K562 (cell line): Measurements from ENCODE around the gene PGBD1. TPM values are rescaled to one million over a fixed set of nuclear protein-coding genes. Genes with fewer than 3 reads are reported as not detected.

Experiments used
- ELF2 ChIP-seq: fragments of 250-450 bp; sonication (Bioruptor Pico); IDR thresholded peaks from 2 replicates; pipeline ENCODE4 v1.5.0; 2021; ENCODE audit warnings: mild to moderate bottlenecking
- HDAC6 ChIP-seq: IDR thresholded peaks from 2 replicates; pipeline ENCODE4 v1.6.1; 2012; ENCODE audit warnings: low read depth, mild to moderate bottlenecking, control low read depth, inconsistent platforms, low read length, moderate library complexity
- HMGN3 ChIP-seq: IDR thresholded peaks from 2 replicates; pipeline ENCODE4 v1.6.1; 2011; ENCODE audit warnings: borderline replicate concordance, low read depth, mild to moderate bottlenecking, mixed read lengths, low read length; ENCODE audit not compliant: insufficient read length; ENCODE audit errors: extremely low read depth
- KAT8 ChIP-seq: fragments of 450-650 bp; IDR thresholded peaks from 2 replicates; pipeline ENCODE4 v1.6.1; 2016; ENCODE audit warnings: low read depth, mild to moderate bottlenecking
- NRF1 ChIP-seq, 2 experiments: fragments of 450-650 bp; IDR thresholded peaks in 1 of 2; conservative IDR thresholded peaks in 1 of 2; 2 replicates each; pipeline ENCODE4 v1.6.1; 2014; ENCODE audit warnings: mild to moderate bottlenecking in 2 of 2
- POLR2G ChIP-seq: fragments of 200-400 bp; formaldehyde crosslinking; IDR thresholded peaks from 2 replicates; pipeline ENCODE4 v1.6.1; 2017; ENCODE audit warnings: low read depth, mild to moderate bottlenecking, antibody characterized with exemption, low read length, moderate library complexity
- RNF2 ChIP-seq: sonication (generic); IDR thresholded peaks from 2 replicates; pipeline ENCODE4 v1.6.1; 2016
- TAL1 ChIP-seq: fragments of 450-650 bp; IDR thresholded peaks from 2 replicates; pipeline ENCODE4 v1.6.1; 2016; ENCODE audit warnings: mild to moderate bottlenecking
- YY1 ChIP-seq, 3 experiments: IDR thresholded peaks; 2 replicates each; pipeline ENCODE4 v1.6.1; 2011; ENCODE audit warnings: low read length in 2 of 3, mild to moderate bottlenecking in 2 of 3, moderate library complexity in 2 of 3, borderline replicate concordance in 1 of 3, control low read depth in 1 of 3, low read depth in 1 of 3; ENCODE audit not compliant: insufficient read depth in 3 of 3, insufficient replicate concordance in 2 of 3, control insufficient read depth in 1 of 3, insufficient read length in 1 of 3; ENCODE audit errors: extremely low read depth in 1 of 3
- ZNF764 ChIP-seq: fragments of 250-450 bp; sonication (Bioruptor Pico); IDR thresholded peaks from 2 replicates; pipeline ENCODE4 v1.4.0; 2020; ENCODE audit warnings: low read depth, mild to moderate bottlenecking, moderate library complexity
- polyA plus RNA-seq, 8 experiments: library from polyadenylated mRNA; depleted of rRNA in 4 of 8; stranded (reverse) in 5 of 8; unstranded in 3 of 8; fragments of >200 nt; fragmentation: Nextera tagmentation in 2 of 8; fragmentation: Illumina TruSeq in 1 of 8; extraction: Ambion mirVana in 2 of 8; extraction: Trizol in 1 of 8; gene quantifications; 2 replicates each; pipeline versions ENCODE4 v1.2.1 to v1.2.3, GENCODE V29; 2011 to 2014; ENCODE audit warnings: inconsistent platforms in 1 of 8, missing spikeins in 1 of 8
- total RNA-seq, 7 experiments: library from RNA; depleted of rRNA in 6 of 7; stranded (reverse); fragments of >200 nt in 6 of 7; fragmentation: Illumina TruSeq in 2 of 7; extraction: Trizol in 2 of 7; gene quantifications; 2 replicates each; pipeline versions ENCODE4 v1.2.1 to v1.2.3, GENCODE V29; 2011 to 2021; ENCODE audit warnings: low replicate concordance in 1 of 7
- TF ChIP-seq, protein P1 (sequence below): fragments of 450-650 bp; IDR thresholded peaks from 2 replicates; pipeline ENCODE4 v1.6.1; 2016; ENCODE audit warnings: antibody characterized with exemption
- TF ChIP-seq, protein P2 (sequence below): fragments of 250-450 bp; sonication (Bioruptor Pico); IDR thresholded peaks from 2 replicates; pipeline ENCODE4 v1.5.0; 2022; ENCODE audit warnings: mild to moderate bottlenecking
- TF ChIP-seq, protein P3 (sequence below): fragments of 250-450 bp; sonication (Bioruptor Pico); IDR thresholded peaks from 2 replicates; pipeline ENCODE4 v1.8.0; 2021; ENCODE audit warnings: mild to moderate bottlenecking, moderate library complexity
- TF ChIP-seq, protein P4 (sequence below): fragments of 450-650 bp; IDR thresholded peaks from 2 replicates; pipeline ENCODE4 v1.6.1; 2016; ENCODE audit warnings: low read depth, mild to moderate bottlenecking, moderate library complexity
- TF ChIP-seq, protein P5 (sequence below): sonication (generic); formaldehyde crosslinking; IDR thresholded peaks from 2 replicates; pipeline ENCODE4 v1.9.0; 2022; ENCODE audit warnings: mild to moderate bottlenecking, missing genetic modification reagents
- TF ChIP-seq, protein P6 (sequence below): fragments of 250-450 bp; sonication (Bioruptor Pico); IDR thresholded peaks from 2 replicates; pipeline ENCODE4 v1.9.0; 2021; ENCODE audit warnings: mild to moderate bottlenecking, inconsistent platforms

PGBD1 gene
- total and polyA plus RNA-seq, 9 of the 15 experiments (the other 6 are each of a cell fraction or from before 2014, with no cell fraction given): 3.3 to 9.0 (median 7.3) TPM

DNA sequence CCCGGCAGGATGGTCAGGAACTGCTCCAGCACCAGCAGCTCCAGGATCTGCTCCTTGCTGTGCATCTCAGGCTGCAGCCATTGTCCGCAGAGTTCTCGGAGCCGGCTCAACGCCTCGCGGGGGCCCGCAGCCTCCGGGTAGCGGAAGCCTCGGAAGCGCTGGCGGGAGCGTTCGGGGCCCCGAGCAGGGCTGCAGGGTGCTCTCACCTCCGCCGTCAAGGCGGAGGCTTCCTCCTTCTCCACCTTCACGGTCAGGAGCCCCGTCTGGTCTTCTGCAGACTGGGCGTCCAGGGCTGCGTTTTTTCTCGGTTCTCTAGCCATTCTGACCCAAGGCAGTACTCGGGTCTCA is 29.7 kb upstream of the PGBD1 start (continued):
- TF ChIP-seq, protein P1, sequence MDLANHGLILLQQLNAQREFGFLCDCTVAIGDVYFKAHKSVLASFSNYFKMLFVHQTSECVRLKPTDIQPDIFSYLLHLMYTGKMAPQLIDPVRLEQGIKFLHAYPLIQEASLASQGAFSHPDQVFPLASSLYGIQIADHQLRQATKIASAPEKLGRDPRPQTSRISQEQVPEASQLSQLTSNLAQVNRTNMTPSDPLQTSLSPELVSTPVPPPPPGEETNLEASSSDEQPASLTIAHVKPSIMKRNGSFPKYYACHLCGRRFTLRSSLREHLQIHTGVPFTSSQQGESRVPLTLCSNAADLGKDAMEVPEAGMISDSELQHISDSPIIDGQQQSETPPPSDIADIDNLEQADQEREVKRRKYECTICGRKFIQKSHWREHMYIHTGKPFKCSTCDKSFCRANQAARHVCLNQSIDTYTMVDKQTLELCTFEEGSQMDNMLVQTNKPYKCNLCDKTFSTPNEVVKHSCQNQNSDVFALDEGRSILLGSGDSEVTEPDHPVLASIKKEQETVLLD: no peak
- TF ChIP-seq KAT8 (no peak), NRF1 (conservative IDR thresholded peaks at IDR 0.05 in 1 of 2, IDR thresholded peaks at IDR 0.05 in 1 of 2) (peak in 1 of 2 experiments; percentile 14; a peak in 1 of 4 replicates), TAL1 (no peak), POLR2G (peak; percentile 71), HDAC6 (no peak), ELF2 (CRISPR knock-in tag) (no peak), HMGN3 (peak; percentile 46), RNF2 (no peak), ZNF764 (CRISPR knock-in tag) (no peak), YY1 (IDR thresholded peaks at IDR 0.05; ENCODE audit: borderline replicate concordance in 1 of 3, control insufficient read depth in 1 of 3, extremely low read depth in 1 of 3, insufficient read depth in 3 of 3, insufficient read length in 1 of 3, insufficient replicate concordance in 2 of 3, low read depth in 1 of 3, low read length in 2 of 3) (peak in 2 of 3 experiments; percentile 17 to 61)
- TF ChIP-seq, protein P2, sequence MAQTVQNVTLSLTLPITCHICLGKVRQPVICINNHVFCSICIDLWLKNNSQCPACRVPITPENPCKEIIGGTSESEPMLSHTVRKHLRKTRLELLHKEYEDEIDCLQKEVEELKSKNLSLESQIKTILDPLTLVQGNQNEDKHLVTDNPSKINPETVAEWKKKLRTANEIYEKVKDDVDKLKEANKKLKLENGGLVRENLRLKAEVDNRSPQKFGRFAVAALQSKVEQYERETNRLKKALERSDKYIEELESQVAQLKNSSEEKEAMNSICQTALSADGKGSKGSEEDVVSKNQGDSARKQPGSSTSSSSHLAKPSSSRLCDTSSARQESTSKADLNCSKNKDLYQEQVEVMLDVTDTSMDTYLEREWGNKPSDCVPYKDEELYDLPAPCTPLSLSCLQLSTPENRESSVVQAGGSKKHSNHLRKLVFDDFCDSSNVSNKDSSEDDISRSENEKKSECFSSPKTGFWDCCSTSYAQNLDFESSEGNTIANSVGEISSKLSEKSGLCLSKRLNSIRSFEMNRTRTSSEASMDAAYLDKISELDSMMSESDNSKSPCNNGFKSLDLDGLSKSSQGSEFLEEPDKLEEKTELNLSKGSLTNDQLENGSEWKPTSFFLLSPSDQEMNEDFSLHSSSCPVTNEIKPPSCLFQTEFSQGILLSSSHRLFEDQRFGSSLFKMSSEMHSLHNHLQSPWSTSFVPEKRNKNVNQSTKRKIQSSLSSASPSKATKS (CRISPR knock-in tag): no peak
- TF ChIP-seq, protein P3, sequence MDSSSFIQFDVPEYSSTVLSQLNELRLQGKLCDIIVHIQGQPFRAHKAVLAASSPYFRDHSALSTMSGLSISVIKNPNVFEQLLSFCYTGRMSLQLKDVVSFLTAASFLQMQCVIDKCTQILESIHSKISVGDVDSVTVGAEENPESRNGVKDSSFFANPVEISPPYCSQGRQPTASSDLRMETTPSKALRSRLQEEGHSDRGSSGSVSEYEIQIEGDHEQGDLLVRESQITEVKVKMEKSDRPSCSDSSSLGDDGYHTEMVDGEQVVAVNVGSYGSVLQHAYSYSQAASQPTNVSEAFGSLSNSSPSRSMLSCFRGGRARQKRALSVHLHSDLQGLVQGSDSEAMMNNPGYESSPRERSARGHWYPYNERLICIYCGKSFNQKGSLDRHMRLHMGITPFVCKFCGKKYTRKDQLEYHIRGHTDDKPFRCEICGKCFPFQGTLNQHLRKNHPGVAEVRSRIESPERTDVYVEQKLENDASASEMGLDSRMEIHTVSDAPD: no peak
- TF ChIP-seq, protein P4, sequence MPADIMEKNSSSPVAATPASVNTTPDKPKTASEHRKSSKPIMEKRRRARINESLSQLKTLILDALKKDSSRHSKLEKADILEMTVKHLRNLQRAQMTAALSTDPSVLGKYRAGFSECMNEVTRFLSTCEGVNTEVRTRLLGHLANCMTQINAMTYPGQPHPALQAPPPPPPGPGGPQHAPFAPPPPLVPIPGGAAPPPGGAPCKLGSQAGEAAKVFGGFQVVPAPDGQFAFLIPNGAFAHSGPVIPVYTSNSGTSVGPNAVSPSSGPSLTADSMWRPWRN: no peak
- TF ChIP-seq, protein P5, sequence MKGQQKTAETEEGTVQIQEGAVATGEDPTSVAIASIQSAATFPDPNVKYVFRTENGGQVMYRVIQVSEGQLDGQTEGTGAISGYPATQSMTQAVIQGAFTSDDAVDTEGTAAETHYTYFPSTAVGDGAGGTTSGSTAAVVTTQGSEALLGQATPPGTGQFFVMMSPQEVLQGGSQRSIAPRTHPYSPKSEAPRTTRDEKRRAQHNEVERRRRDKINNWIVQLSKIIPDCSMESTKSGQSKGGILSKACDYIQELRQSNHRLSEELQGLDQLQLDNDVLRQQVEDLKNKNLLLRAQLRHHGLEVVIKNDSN (CRISPR knock-in tag): peak; percentile 4; the same call in 1 of the 2 replicates
- TF ChIP-seq, protein P6, sequence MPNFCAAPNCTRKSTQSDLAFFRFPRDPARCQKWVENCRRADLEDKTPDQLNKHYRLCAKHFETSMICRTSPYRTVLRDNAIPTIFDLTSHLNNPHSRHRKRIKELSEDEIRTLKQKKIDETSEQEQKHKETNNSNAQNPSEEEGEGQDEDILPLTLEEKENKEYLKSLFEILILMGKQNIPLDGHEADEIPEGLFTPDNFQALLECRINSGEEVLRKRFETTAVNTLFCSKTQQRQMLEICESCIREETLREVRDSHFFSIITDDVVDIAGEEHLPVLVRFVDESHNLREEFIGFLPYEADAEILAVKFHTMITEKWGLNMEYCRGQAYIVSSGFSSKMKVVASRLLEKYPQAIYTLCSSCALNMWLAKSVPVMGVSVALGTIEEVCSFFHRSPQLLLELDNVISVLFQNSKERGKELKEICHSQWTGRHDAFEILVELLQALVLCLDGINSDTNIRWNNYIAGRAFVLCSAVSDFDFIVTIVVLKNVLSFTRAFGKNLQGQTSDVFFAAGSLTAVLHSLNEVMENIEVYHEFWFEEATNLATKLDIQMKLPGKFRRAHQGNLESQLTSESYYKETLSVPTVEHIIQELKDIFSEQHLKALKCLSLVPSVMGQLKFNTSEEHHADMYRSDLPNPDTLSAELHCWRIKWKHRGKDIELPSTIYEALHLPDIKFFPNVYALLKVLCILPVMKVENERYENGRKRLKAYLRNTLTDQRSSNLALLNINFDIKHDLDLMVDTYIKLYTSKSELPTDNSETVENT (CRISPR knock-in tag): no peak
